Thyroid gland (tissue), 4 donors: ENCODE measurements around the gene MAJIN. TPM values are rescaled to one million over a fixed set of nuclear protein-coding genes. Genes with fewer than 3 reads are reported as not detected.

Experiments used
- DNase-seq, 2 donors: peaks; one replicate each; pipeline ENCODE4 v3.0.0-alpha.2; 2019
- H3K27ac ChIP-seq, 3 donors: fragments of 200-600 bp; sonication (generic); 1 replicate in 2 of 3; 2 replicates in 1 of 3; pipeline ENCODE4 v1.5.1; 2016 to 2019; ENCODE audit warnings: mild to moderate bottlenecking in 1 of 3, moderate library complexity in 1 of 3
- H3K27me3 ChIP-seq: fragments of 200-600 bp; sonication (generic); one replicate; pipeline ENCODE4 v1.5.1; 2019
- H3K36me3 ChIP-seq, 2 donors: fragments of 200-600 bp; sonication (generic); one replicate each; pipeline ENCODE4 v1.5.1; 2016 to 2019
- H3K4me1 ChIP-seq, 2 donors: fragments of 200-600 bp; sonication (generic); one replicate each; pipeline ENCODE4 v1.5.1; 2017 to 2019
- H3K4me3 ChIP-seq, 3 donors: fragments of 200-600 bp; sonication (generic); replicated peaks in 1 of 3; 1 replicate in 2 of 3; 2 replicates in 1 of 3; pipeline ENCODE4 v1.5.1; 2016; ENCODE audit warnings: mild to moderate bottlenecking in 1 of 3
- H3K9me3 ChIP-seq: fragments of 200-600 bp; sonication (generic); one replicate; pipeline ENCODE4 v1.5.1; 2017
- POLR2A ChIP-seq, 2 donors: fragments of 450-650 bp; IDR thresholded peaks; one replicate each; pipeline ENCODE4 v1.6.1; 2017; ENCODE audit warnings: antibody characterized with exemption in 2 of 2, mild to moderate bottlenecking in 2 of 2, moderate library complexity in 1 of 2
- whole genome bisulfite sequencing, 2 donors: methylation state at CpG; one replicate each; pipeline ENCODE4 v1.1.5; 2017; 5-methylcytosine and 5-hydroxymethylcytosine counted together
- intact Hi-C: fragments of 100-400 bp; cut with DNase I; formaldehyde crosslinking; loops from one replicate; pipeline ENCODE4 v1.15.1; 2023
- total RNA-seq, 4 donors: library from RNA; depleted of rRNA; stranded (reverse); fragments of >200 nt; gene quantifications; one replicate each; pipeline ENCODE4 v1.2.3, GENCODE V29; 2016
- TF ChIP-seq, protein P1 (sequence below), 6 experiments: fragments of 200-600 bp in 3 of 6; fragments of 450-650 bp in 3 of 6; sonication (generic) in 3 of 6; IDR thresholded peaks; one replicate each; pipeline ENCODE4 v1.5.1; 2016 to 2019; ENCODE audit warnings: antibody characterized with exemption in 6 of 6, mild to moderate bottlenecking in 2 of 6, inconsistent platforms in 1 of 6, moderate library complexity in 1 of 6

MAJIN gene
- total RNA-seq, 4 donors from 2014 or later = 0.27 TPM; not detected in 3

- no peak overlapping the region for H3K4me3 ChIP-seq
- no peaks in the 10 kb centered on the region for H3K27me3 ChIP-seq
- H3K9me3 ChIP-seq = no peaks in the 10 kb centered on the region
- DNase-seq = no peak
- H3K27ac ChIP-seq = no peak overlapping the region
- H3K4me1 ChIP-seq = peaks cover 10 to 13% of the 10 kb centered on the region in 2 donors
- no peaks in the 10 kb centered on the region for H3K36me3 ChIP-seq
- WGBS, 2 donors = 66 to 71% methylated on average over 2 of the region's 2 CpGs
- intact Hi-C loops = no loop called here
- no peak for TF ChIP-seq POLR2A (IDR thresholded peaks at IDR 0.05)
- TF ChIP-seq, protein P1, sequence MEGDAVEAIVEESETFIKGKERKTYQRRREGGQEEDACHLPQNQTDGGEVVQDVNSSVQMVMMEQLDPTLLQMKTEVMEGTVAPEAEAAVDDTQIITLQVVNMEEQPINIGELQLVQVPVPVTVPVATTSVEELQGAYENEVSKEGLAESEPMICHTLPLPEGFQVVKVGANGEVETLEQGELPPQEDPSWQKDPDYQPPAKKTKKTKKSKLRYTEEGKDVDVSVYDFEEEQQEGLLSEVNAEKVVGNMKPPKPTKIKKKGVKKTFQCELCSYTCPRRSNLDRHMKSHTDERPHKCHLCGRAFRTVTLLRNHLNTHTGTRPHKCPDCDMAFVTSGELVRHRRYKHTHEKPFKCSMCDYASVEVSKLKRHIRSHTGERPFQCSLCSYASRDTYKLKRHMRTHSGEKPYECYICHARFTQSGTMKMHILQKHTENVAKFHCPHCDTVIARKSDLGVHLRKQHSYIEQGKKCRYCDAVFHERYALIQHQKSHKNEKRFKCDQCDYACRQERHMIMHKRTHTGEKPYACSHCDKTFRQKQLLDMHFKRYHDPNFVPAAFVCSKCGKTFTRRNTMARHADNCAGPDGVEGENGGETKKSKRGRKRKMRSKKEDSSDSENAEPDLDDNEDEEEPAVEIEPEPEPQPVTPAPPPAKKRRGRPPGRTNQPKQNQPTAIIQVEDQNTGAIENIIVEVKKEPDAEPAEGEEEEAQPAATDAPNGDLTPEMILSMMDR (IDR thresholded peaks at IDR 0.05) = no peak
Observed at GRCh38 chr11:64976651-64977050, 4.7 kb upstream of the MAJIN start.

DNA sequence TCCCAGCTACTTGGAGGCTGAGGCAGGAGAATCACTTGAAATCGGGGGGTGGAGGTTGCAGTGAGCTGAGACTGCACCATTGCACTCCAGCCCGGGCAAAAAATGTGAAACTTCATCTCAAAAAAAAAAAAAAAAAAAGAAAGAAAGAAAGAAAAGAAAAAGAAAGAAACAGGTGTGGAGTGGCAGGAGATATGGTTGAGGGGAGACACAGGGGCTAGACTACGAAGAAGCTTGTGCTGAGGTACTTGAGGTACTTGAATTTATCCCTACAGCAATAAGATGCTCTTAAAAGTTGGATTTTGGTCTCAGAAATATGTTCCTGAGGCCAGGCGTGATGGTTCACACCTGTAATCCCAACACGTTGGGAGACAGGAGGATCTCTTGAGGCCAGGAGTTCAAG, 2.2 kb upstream of the MAJIN start:
- no peaks in the 10 kb centered on the region for H3K27me3 ChIP-seq
- 53 to 62% methylated on average over 5 of the region's 5 CpGs for WGBS, 2 donors
- intact Hi-C loops = no loop called here
- DNase-seq = no peak
- H3K4me3 ChIP-seq = no peak overlapping the region
- H3K4me1 ChIP-seq = peaks cover 13 to 15% of the 10 kb centered on the region in 2 donors
- H3K27ac ChIP-seq = no peak overlapping the region
- no peaks in the 10 kb centered on the region for H3K9me3 ChIP-seq
- no peaks in the 10 kb centered on the region for H3K36me3 ChIP-seq
- TF ChIP-seq POLR2A (IDR thresholded peaks at IDR 0.05) = no peak
- TF ChIP-seq, protein P1 (IDR thresholded peaks at IDR 0.05) = no peak

GRCh38 chr11:64970731-64971151, 1.2 kb downstream of the MAJIN start:
- Histone ChIP-seq H3K4me3 (no peak overlapping the region), H3K27ac (no peak overlapping the region), H3K36me3 (no peaks in the 10 kb centered on the region), H3K9me3 (no peaks in the 10 kb centered on the region), H3K27me3 (no peaks in the 10 kb centered on the region), H3K4me1 (peaks cover 13 to 15% of the 10 kb centered on the region in 2 donors)
- TF ChIP-seq, protein P1 (IDR thresholded peaks at IDR 0.05) = no peak
- TF ChIP-seq POLR2A (IDR thresholded peaks at IDR 0.05) = no peak
- DNase-seq = no peak
- WGBS, 2 donors = 79 to 85% methylated on average over 8 of the region's 8 CpGs
- intact Hi-C loops = no loop called here

- Histone ChIP-seq H3K27me3 (no peaks in the 10 kb centered on the region), H3K4me1 (peaks cover 13 to 15% of the 10 kb centered on the region in 2 donors), H3K4me3 (no peak overlapping the region), H3K27ac (no peak overlapping the region), H3K36me3 (no peaks in the 10 kb centered on the region), H3K9me3 (no peaks in the 10 kb centered on the region)
- intact Hi-C loops = no loop called here
- DNase-seq = no peak
- TF ChIP-seq, protein P1 (IDR thresholded peaks at IDR 0.05) = no peak
- no peak for TF ChIP-seq POLR2A (IDR thresholded peaks at IDR 0.05)
- 55 to 64% methylated on average over 5 of the region's 5 CpGs for WGBS, 2 donors
Observed at GRCh38 chr11:64969209-64969608, 2.7 kb downstream of the MAJIN start.

DNA sequence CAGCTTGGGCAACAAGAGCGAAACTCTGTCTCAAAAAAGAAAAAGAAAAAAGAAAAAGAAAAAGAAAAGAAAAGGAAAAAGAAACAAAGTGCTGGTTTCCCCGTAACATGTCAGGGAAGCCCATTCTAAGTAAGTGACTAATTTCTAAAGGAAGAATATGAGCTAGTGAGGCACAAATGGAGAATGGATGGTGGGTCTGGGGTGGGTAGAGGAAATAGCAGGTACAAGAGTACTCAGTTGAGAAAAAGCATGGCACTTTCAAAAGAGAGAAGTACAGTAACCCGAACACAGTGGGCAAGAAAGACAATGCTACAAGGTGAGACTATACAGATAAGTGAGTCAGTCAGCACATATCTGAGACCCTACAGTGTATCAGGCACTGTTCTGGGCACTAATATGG, 4.5 kb downstream of the MAJIN start:
- Histone ChIP-seq H3K9me3 (no peaks in the 10 kb centered on the region), H3K4me1 (peaks cover 8 to 10% of the 10 kb centered on the region in 2 donors), H3K4me3 (no peak overlapping the region), H3K27me3 (no peaks in the 10 kb centered on the region), H3K36me3 (no peaks in the 10 kb centered on the region), H3K27ac (no peak overlapping the region)
- TF ChIP-seq, protein P1 (IDR thresholded peaks at IDR 0.05) = no peak
- TF ChIP-seq POLR2A (IDR thresholded peaks at IDR 0.05) = no peak
- intact Hi-C loops = no loop called here
- whole genome bisulfite sequencing, 2 donors = 92 to 96% methylated on average over 3 of the region's 3 CpGs
- DNase-seq = no peak
